Inflammatory macrophage (primary cell): ENCODE measurements around the gene CBX2.
"Not testable (repeated sequence)": the region's sequence is repeated elsewhere in the genome, so short reads cannot be mapped to it uniquely, and the experiment has no call there.

Experiments
- DNase-seq, 2 donors: peaks; one replicate each; pipeline ENCODE4 v3.0.0-alpha.2; 2020 to 2022

Gene CBX2

DNA sequence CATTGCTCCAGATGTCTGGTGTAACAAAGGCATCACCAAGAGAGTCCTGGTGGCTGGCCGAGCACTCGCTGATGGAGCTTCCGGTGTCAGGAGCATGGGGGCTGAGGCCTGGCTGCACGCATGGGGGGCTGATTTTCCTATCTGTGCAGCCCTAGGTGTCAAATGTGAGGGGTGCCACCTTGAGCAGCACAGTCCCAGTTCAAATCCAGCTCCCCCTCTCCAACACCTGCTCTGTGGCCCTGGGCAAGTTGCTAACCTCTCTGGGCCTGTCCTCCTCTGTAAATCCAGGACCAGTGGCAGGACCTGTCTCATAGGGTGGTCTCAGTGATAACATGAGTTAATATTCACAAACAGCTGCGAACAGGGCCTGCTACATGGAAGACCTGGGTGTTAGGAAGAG lies 34.3 kb upstream of the CBX2 start:
- no peak for DNase-seq

GRCh38 chr17:79745641-79746105 lies 32.3 kb upstream of the CBX2 start:
- DNase-seq = no peak

DNA sequence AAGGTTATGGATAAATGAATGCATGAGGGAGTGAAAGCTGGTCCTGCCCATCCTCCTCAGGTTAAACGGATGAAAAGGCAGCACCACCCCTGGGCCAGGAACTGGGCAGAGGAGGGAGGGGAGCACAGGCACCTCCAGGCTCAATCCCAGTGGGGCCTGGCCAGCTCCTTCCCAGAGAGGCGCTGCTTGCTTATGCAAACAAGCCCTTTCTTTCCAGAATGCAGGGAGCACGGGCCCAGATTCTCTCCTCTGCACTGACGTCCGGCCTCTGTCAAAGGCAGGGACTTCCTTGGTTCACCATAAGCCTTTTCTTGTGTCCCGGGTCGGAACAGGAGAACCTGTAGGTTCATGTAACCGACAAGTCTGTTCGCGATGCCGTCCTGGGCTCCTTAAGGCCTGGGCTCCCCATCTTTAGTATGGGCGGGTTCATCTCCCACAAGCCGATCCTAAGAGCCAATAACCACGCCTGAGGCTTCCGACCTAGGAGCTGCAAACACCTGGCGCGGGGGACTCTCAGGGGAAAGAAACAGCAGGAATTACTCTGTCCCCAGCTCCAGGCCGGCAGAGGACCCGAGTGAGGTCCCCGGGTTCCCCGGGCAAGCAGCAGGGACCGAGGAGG lies 30.9 kb upstream of the CBX2 start:
- no peak for DNase-seq

DNA sequence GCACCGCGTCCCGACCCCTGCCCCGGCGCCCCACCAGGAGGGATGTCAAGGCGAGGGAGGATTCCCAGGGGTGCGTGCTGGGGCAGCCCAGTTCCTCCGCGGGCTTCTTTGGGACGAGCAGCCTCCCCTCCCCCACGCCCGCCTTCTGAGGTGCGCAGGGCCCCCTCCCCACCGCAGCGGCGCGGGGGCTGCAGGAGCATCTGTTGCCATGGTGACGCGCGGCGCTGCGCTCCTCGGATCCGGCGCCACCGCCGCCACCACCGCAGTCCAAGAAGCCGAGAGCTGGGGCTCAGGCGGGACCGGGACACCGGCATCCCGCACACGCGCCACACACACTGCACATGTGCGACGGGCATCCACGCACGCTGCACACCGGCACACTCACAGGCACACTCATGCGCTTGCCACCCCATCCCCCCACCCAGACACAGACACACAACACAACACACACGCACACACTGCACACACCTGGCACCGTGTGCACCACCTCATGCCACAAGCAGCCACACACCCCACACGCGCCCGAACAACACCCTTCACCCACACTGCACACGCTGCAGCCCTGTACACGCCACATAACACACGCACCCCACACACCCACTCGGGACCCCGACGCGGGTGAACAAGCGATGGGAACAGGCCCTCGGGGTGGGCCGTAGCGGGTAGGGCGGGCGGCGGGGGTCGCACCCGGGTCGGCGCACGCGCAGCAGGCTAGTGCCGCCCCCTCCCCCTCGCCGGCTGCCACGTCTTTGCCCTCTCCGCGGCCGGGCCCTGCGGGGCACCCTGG lies 30.2 kb upstream of the CBX2 start:
- no peak for DNase-seq

GRCh38 chr17:79748295-79749099 lies 29.5 kb upstream of the CBX2 start:
- no peak for DNase-seq

DNA sequence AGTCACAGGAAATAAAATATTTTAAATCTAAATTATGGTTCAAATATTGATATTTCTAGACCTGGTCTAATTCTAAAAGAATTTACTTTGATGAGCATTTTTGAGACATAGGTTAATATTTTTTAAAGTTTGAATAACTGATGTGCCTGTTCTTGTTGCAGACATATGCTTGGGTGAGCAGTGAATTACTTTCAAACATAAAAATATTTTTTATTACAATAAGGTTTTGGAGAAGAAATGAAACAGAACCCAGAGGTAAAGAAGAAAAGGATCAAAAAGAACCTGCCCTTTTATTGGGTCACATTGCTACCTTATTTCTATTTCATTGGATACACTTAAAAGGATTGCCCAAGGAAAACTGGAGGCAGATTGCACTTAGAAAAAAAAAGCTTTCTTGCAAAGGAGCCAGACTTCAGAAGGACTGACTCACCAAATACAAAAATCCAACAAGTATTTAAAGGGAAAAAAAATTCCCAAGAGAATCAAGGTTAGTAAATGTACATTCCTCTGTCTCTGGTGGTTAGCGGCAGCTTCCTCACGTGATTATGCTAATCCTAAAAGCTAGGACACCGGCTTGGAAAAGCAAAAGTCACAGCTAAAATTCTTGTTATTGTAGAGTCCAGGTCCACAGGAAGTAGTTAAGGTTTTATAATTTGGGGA lies 28.7 kb upstream of the CBX2 start:
- DNase-seq = no peak

GRCh38 chr17:79749958-79750357 lies 28.0 kb upstream of the CBX2 start:
- DNase-seq = no peak

- no peak for DNase-seq
Measured at GRCh38 chr17:79750650-79751545, 27.1 kb upstream of the CBX2 start.

- peak in 1 of 2 donors; percentile 12 for DNase-seq
Measured at GRCh38 chr17:79752175-79752574, 25.8 kb upstream of the CBX2 start.

GRCh38 chr17:79754370-79754769 lies 23.6 kb upstream of the CBX2 start:
- no peak for DNase-seq

DNA sequence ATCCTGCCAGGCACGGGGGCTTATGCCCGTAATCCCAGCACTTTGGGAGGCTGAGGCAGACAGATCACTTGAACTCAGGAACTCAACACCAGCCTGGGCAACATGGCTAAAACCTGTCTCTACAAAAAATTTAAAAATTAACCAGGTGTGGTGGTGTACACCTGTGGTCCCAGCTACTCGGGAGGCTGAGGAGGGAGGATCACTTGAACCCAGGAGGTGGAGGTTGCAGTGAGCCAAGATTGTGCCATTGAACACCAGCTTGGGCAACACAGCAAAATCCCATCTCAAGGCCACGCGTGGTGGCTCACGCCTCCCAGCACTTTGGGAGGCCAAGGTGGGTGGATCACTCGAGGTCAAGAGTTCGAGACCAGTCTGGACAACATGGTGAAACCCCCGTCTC lies 23.0 kb upstream of the CBX2 start:
- DNase-seq = not testable (repeated sequence)

- no peak for DNase-seq
Measured at GRCh38 chr17:79755591-79755990, 22.4 kb upstream of the CBX2 start.

DNA sequence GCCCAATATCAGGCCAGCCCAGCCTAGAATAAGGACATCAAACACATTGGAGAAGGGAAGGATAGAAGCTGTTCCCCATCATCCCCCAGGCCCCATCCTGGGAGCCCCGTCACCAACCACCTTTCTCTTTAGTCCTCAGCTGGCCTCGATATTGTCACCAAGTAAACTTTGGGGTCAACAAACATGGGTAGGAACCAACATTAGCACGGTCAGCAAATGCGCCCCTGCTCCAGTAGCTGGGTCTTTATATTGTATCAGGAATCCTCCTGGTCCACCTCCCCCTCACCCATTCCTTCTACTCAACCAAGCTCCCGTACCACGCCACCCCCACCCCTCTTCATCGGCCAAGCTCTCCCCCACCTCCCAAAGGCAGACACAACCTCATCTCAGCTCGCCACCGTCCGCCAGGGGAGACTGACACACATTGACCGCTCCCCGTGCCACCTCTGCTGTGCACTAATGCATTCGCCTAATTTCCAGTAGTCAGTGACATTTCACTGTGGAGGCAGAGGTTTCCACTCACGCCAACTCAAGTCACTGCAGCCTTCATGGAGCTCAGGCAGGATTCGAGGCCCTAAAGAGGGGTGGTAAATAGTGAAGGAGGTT lies 20.7 kb upstream of the CBX2 start:
- DNase-seq = no peak

- DNase-seq = no peak
Measured at GRCh38 chr17:79758271-79758670, 19.7 kb upstream of the CBX2 start.

DNA sequence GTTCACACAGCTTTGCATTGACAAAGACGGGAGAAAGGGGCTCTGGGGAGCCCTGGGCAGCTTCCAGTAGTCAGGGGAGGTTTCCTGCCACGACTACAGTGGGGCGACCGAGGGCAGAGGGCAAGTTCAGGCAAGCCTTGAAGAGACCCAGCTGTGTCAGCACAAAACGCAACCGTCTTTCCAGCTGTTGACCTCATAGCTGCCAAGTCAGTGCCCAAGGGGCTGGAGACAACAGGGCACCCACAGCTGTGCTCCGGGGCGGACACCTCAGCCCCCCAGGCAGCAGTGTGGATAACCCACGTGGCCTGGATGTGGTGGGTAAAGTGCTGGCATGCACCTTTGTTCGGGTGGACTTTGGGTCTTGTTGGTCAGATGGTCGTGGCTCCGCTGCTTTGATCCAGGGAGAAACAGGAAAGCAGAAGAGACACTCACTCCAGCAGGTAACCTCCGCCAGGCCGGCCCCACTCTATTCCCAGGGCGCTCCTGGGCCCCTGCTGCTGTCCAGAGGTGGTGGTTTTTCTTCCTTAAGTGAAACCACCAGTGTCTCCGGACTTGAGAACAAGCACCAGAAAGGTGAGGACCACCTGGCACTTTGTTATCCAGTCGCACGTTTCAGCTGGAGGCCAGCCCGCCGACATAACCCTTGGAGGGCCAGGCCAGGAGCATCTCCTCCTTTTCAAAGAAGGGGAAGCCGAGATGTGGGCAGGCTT lies 17.6 kb upstream of the CBX2 start:
- no peak for DNase-seq

- no peak for DNase-seq
Measured at GRCh38 chr17:79761894-79762589, 15.9 kb upstream of the CBX2 start.

DNA sequence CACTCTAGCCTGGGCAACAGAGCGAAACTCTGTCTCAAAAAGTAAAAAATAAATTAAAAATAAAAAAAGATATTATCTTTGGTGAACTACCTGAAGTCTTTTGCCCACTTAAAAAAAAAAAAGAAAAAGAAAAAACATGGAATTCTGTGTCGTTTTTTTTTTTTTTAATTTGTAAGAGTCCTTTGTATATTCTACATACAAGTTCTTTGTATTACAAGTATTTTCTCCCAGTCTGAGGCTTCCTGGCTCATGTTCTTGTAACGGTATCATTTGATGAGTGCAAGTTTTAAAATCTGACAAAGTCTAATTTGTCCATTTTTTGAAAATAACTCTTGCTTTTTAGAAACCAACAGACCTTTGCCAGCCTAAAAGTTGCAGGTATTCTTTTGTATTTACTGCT lies 12.2 kb upstream of the CBX2 start:
- DNase-seq = no peak

- DNase-seq = no peak
Measured at GRCh38 chr17:79769570-79770506, 8.1 kb upstream of the CBX2 start.

- no peak for DNase-seq
Measured at GRCh38 chr17:79771276-79771675, 6.7 kb upstream of the CBX2 start.
